Keratinocyte (primary cell): Measurements from ENCODE around the gene NFYC.

Experiments used
- CTCF ChIP-seq, 3 experiments: IDR thresholded peaks in 1 of 3; conservative IDR thresholded peaks in 1 of 3; optimal IDR thresholded peaks in 1 of 3; 2 replicates in 2 of 3; 3 replicates in 1 of 3; pipeline versions ENCODE3 to v1.5.1; 2011; ENCODE audit warnings: low read length in 3 of 3, mild to moderate bottlenecking in 3 of 3, moderate library complexity in 2 of 3, control low read depth in 1 of 3, inconsistent platforms in 1 of 3; ENCODE audit not compliant: insufficient read depth in 2 of 3; ENCODE audit errors: extremely low read depth in 1 of 3
- EZH2 ChIP-seq: IDR thresholded peaks from one replicate; pipeline ENCODE4 v1.6.1; 2012; ENCODE audit warnings: inconsistent platforms, mild to moderate bottlenecking, low read length, moderate library complexity

GRCh38 chr1:40661678-40662077 lies 29.8 kb upstream of the NFYC start:
- TF ChIP-seq EZH2 (no peak), CTCF (optimal IDR thresholded peaks at IDR 0.05 in 1 of 3, IDR thresholded peaks at IDR 0.05 in 1 of 3, conservative IDR thresholded peaks at IDR 0.05 in 1 of 3; ENCODE audit: extremely low read depth in 1 of 3, insufficient read depth in 2 of 3, low read length in 3 of 3) (no peak)
